Stimulated activated CD4-positive, alpha-beta T cell treated with anti-CD3 and anti-CD28 coated beads, TNF-alpha, amount 100 ng/mL, for 4 hours (primary cell): ENCODE measurements around the gene HOTAIR.
A peak's percentile ranks its signal among the peaks of the same experiment; 100 is the strongest.

Experiments
- DNase-seq, 3 experiments: peaks; one replicate each; pipeline ENCODE4 v3.0.0-alpha.2; 2020; ENCODE audit warnings: low read depth in 3 of 3

Gene HOTAIR

GRCh38 chr12:53988541-53989226 lies 13.9 kb upstream of the HOTAIR start:
- no peak for DNase-seq

DNA sequence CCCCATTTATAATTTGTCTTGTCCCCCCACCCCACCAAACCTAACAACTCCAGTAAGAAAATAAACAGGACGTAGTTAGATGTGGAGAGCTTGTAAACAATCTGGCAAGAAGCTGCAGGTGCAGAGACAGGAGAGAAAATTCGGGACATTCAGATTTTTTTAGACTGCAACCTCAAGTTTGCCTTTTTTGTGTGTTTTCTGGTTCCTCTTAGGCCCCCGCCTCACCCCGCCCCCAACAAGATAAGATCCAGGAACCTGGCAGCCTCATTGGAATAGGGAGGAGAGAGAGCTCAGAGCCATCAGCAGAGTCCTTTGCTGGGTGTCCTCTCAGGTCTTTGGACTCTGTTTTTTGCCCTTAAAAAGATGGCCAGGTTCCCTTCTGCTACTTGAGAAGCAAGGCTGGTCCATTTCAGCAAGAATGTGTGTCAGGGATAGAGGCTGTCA lies 13.1 kb upstream of the HOTAIR start:
- no peak for DNase-seq

- DNase-seq: no peak
Measured at GRCh38 chr12:53986686-53987483, 12.1 kb upstream of the HOTAIR start.

DNA sequence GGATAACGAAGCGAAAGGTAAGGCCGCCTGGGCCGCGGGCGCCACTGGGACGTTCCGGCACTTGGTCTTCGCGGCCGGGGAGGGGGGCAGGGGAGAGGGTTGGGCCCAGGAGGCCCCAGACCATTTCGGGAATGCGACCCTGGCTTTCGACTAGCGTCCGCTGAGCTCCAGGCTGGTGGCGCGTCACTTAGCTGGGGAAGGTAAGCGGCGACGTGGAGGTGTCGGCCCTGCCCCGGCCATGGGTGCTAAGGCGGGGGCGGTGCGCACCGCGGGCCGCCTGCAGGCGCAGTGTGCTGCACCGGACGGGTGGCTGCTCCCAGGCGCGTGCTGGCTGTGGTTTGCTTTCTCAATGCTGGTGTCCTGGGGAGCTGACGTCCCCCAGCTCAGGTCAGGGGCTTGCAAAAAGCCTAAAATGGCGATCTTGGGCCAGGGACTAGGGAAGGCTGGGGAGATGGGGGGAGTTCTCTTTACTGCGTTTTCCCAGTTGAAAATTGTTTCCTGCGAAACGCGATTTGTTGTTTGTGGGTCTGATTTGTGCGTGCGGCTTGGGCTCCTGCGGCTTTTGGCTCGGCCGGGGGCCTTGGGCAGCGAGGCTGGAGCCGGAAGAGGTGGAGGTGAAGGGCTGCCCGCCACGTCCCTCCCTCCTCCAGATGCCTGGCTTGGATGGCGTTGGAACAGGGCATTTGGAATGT lies 11.4 kb upstream of the HOTAIR start:
- no peak for DNase-seq

- no peak for DNase-seq
Measured at GRCh38 chr12:53985692-53985993, 10.9 kb upstream of the HOTAIR start.

DNA sequence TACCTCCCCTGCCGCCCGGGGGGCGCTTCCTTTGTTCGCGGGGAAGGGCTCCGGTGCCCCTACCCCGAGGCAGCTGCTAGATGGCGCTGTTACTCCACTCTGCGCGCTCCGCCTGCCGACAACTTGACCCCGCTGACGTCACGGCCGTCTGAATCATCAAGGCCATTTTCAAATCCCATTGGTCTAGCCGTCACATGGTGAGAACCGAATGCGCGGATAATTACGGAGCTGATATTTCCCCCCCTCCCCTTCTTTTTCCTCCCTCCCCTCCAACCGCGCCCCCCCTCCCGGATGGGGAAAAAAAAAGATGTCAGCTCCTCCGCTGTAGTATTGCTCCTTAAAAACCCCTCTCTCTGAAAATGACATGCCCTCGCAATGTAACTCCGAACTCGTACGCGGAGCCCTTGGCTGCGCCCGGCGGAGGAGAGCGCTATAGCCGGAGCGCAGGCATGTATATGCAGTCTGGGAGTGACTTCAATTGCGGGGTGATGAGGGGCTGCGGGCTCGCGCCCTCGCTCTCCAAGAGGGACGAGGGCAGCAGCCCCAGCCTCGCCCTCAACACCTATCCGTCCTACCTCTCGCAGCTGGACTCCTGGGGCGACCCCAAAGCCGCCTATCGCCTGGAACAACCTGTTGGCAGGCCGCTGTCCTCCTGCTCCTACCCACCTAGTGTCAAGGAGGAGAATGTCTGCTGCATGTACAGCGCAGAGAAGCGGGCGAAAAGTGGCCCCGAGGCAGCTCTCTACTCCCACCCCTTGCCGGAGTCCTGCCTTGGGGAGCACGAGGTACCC lies 10.3 kb upstream of the HOTAIR start, which contains the start of gene HOXC10:
Gene HOXC10 (plus strand): TSS at position 246 of the 791 bp plus-strand sequence. CDS start 114 bp downstream, at position 360.
- peak; percentile 44 to 70 (median 69) for DNase-seq

GRCh38 chr12:53983950-53984572 lies 9.3 kb upstream of the HOTAIR start:
- no peak for DNase-seq

DNA sequence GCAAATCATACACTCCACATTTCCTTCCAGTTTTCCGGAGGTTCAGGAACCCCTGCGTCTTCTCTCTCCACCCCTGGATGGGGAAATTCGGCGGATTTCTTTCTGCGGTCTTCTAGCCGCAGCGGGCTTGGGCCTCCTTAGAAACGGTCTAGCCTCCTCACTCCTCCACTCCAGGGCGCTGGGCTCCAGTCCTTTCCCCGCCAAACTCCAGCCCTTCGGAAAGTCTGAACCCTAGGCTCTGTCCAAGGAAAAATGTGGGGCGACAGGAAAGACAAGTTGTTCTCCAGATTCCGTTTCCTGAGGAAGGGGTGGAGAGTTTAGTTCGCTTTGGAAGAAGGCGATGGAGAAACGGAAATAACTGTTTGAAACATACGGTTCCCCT lies 8.8 kb upstream of the HOTAIR start:
- no peak for DNase-seq

DNA sequence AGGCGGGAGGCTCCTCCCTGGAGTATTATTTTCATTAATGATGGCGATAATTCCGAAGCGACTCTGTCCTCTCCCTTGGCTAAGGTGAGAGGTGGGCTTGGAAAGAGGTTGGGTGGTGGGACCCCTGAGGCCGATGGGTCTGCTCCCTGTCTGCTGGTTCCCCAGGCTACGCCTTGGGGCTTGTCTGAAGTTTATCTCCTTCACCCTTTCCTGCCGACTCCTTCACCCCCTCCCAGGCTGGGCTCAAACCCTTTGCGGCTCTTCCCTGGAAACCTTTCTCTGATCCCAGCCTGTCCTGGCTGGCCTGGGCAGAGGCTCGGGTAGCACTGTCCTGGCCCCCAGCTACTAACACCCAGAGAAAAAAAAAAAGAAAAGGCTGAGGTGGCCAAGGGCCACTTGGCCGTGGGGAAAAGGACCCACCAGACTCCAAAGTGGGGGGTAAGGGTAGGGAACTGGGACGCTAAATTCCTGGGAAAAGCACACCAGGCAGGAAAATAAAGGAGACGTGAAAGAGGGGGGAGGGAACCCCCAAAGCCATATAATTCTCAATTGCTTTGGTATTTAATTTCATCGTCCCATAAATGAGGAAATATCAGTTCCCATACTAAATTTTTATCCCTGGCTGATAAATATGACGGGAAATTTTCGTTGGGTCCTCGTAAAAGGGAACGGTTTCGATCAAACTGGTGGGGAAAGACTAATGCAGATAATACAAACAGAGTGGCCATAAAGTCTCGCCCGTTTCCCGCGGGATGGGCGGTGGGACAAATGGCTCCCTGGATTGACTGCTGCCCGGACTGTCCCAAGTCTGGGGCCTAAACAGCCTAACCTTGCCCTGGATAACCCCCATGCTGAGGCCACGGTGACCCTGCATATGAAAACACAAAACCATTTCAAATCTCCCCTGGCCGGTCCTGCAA lies 8.2 kb upstream of the HOTAIR start:
- DNase-seq: no peak

DNA sequence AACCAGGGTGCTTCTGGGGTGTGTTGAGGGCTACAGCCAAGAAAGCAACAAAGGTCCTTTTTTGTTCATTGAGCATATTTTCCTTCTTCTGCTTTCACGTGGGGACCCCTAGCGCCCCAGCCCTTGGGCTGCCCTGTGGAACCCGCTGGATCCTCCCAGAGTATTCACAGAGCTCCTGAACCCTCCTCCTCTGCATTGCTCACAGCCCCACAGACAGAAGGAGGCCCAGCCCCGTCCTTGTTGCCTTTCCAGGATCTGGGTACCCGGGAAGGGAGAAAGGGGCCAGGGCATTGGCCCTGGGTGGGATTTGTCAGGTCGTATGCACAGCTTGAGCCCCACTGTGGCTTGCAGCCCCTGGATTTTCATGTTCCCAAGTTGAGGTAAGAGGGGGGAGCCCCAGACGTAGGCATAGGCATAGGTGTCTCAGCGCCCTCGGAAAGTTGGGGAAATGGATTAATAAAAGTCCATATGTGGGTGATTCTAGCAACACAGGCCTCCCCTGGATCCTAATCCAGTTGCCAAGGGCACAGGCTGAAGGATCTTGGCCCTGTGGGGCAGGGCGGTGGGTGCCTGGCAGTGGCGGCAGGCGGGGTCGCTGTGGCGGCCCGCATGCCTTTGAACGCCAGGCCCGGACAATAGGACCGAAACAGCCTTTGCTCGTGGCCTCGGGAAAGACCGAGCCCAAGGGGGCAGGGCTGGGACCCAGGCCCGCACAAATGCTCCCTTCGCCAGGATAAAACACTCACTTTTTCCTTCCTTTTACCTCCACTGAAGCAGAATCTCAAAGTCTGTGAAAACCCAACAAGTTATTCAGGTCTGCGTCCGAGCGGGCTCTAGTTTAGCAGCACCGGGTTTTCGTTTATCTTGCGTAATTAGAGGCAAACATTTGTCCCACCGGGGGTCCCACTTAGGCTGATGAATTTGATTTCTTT lies 7.1 kb upstream of the HOTAIR start:
- no peak for DNase-seq

DNA sequence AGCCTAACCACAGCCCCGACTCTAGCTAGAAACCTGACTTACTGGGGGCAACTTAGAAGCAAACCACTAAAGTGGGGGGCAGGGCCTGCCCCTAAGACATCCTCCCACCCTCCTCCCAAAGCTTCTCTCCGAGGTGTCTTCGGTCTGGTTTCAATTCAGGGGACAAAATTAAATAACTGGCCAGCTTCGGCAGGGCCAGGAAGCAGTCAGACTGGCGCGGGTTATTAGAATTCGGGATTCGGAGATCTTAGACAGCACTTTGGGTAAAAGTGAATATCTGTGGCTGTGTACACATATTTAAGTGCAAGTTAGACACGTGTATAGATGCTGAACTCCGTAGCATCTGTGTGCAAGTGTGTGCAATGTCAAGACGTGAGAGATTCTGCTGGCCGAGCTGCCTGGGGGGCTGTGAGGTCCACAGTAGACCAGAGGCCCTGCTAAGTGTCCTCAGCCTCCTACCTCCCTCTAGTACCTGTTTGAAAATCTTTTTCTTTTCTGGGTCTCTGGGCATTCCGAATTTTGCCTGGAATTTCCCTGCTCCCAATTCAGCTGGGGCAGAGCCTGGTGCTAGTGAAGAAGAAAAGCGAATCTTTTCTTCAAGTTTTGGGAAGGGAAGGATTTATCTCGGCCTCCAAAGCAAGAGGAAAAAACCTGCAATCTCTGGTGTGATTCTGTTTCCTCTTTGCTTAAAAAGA lies 6.2 kb upstream of the HOTAIR start:
- no peak for DNase-seq

GRCh38 chr12:53980104-53980801 lies 5.5 kb upstream of the HOTAIR start:
- no peak for DNase-seq

DNA sequence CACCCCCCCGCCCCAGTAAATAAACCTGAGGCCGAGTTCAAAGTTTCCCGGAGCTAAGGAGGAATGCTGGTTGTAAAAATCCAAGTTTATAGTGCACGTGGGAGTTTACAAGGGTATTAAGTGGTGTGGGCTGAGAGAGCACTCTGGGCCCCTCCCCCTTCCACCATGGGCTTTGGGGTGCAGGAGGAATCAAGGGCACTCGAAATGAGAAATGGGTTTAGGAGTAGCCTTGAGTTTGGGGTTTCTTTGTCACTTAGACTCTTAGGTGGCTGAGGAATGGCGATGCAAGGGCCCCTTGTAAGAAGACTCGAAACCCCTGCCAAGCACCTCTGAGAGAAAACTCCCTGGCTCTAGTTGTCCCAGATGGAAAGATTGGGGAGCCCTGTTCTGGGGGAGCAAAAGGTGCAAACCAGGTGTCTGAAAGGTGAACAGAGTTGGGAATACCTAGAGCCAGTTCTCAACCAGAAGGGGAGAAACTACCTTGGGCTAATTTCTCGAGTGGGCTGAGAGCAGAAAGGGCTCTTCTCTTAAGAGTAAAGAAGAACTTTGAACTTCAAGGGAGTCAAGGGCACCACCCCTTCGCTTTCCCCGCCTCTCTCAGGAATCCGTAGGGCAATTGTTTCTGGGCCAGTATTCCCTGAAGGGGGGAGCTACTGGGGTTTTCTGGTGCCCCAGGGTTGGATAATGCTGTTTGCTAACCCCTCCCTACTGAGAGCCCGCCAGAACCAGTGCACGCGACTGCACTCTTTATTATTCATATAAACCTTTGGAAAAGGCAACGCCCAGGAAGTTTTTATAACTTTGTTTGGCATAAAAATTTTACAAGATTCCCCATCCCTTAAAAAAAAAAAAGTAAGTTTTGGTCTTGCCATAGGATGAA lies 4.0 kb upstream of the HOTAIR start:
- no peak for DNase-seq

- DNase-seq: no peak
Measured at GRCh38 chr12:53977596-53978445, 3.1 kb upstream of the HOTAIR start.

- no peak for DNase-seq
Measured at GRCh38 chr12:53976823-53977595, 2.3 kb upstream of the HOTAIR start.
